ENCODE results near the gene NGLY1. TPM values are rescaled to one million over a fixed set of nuclear protein-coding genes. Genes with fewer than 3 reads are reported as not detected.

The NGLY1 gene
- total RNA-seq, 2 experiments from 2014 or later = 46.0 to 46.2 TPM

GRCh38 chr3:25749031-25749581, 34.1 kb downstream of the NGLY1 start:
- CTCF ChIA-PET = no interaction called here
- Histone ChIP-seq H3K4me1 (ENCODE audit: insufficient read depth, low read length) (no peaks in the 10 kb centered on the region), H3K4me3 (ENCODE audit: low read length) (no peak overlapping the region), H3K27me3 (ENCODE audit: control insufficient read depth in 1 of 2, insufficient read depth in 2 of 2, low read length in 2 of 2) (no peaks in the 10 kb centered on the region), H3K27ac (ENCODE audit: low read depth in 1 of 2, low read length in 2 of 2) (no peak overlapping the region), H3K36me3 (ENCODE audit: insufficient read depth, low read length) (peaks cover 65% of the 10 kb centered on the region), H3K9me3 (ENCODE audit: control insufficient read depth in 1 of 2, insufficient read depth in 1 of 2, low read length in 2 of 2) (no peaks in the 10 kb centered on the region)
- intact Hi-C loops (cut with DNase I, micrococcal nuclease) = no loop called here
- ATAC-seq (ENCODE audit: poor library complexity) (no peak), DNase-seq (no peak)
- Mint-ChIP-seq H3K27me3 (no peaks in the 10 kb centered on the region), H3K36me3 (ENCODE audit: low read depth) (peaks cover 90% of the 10 kb centered on the region), H3K4me1 (ENCODE audit: low read depth) (peaks cover 20% of the 10 kb centered on the region), H3K27ac (no peak overlapping the region), H3K9me3 (no peaks in the 10 kb centered on the region), H3K4me3 (no peak overlapping the region)
- no peak for TF ChIP-seq CTCF (IDR thresholded peaks at IDR 0.05)
- POLR2A ChIA-PET = no interaction called here

GRCh38 chr3:25748189-25748588, 35.1 kb downstream of the NGLY1 start:
- intact Hi-C loops (cut with DNase I, micrococcal nuclease) = no loop called here
- Mint-ChIP-seq H3K27ac (no peak overlapping the region), H3K36me3 (ENCODE audit: low read depth) (peaks cover 94% of the 10 kb centered on the region), H3K27me3 (no peaks in the 10 kb centered on the region), H3K9me3 (no peaks in the 10 kb centered on the region), H3K4me3 (no peak overlapping the region), H3K4me1 (ENCODE audit: low read depth) (peaks cover 26% of the 10 kb centered on the region)
- no peak for TF ChIP-seq CTCF (IDR thresholded peaks at IDR 0.05)
- ATAC-seq (ENCODE audit: poor library complexity) (no peak), DNase-seq (no peak)
- Histone ChIP-seq H3K4me1 (ENCODE audit: insufficient read depth, low read length) (no peaks in the 10 kb centered on the region), H3K36me3 (ENCODE audit: insufficient read depth, low read length) (peaks cover 67% of the 10 kb centered on the region), H3K9me3 (ENCODE audit: control insufficient read depth in 1 of 2, insufficient read depth in 1 of 2, low read length in 2 of 2) (no peaks in the 10 kb centered on the region), H3K27ac (ENCODE audit: low read depth in 1 of 2, low read length in 2 of 2) (no peak overlapping the region), H3K27me3 (ENCODE audit: control insufficient read depth in 1 of 2, insufficient read depth in 2 of 2, low read length in 2 of 2) (no peaks in the 10 kb centered on the region), H3K4me3 (ENCODE audit: low read length) (no peak overlapping the region)
- POLR2A ChIA-PET = no interaction called here
- CTCF ChIA-PET = no interaction called here

- no peak overlapping the region for H3K27ac ChIP-seq (ENCODE audit: low read depth in 1 of 2, low read length in 2 of 2)
- H3K4me3 Mint-ChIP-seq = no peak overlapping the region
Measured at GRCh38 chr3:25747033-25747432, 36.2 kb downstream of the NGLY1 start.

More at GRCh38 chr3:25747033-25747432, 36.2 kb downstream of the NGLY1 start:
- no peak for ATAC-seq (ENCODE audit: poor library complexity)
- no peaks in the 10 kb centered on the region for H3K4me1 ChIP-seq (ENCODE audit: insufficient read depth, low read length)
- H3K4me1 Mint-ChIP-seq (ENCODE audit: low read depth) = peaks cover 33% of the 10 kb centered on the region
- no peaks in the 10 kb centered on the region for H3K27me3 ChIP-seq (ENCODE audit: control insufficient read depth in 1 of 2, insufficient read depth in 2 of 2, low read length in 2 of 2)
- POLR2A ChIA-PET = no interaction called here
- no peak overlapping the region for H3K4me3 ChIP-seq (ENCODE audit: low read length)
- CTCF ChIA-PET = no interaction called here
- H3K27me3 Mint-ChIP-seq = no peaks in the 10 kb centered on the region
- intact Hi-C loops (cut with DNase I, micrococcal nuclease) = no loop called here
- H3K36me3 ChIP-seq (ENCODE audit: insufficient read depth, low read length) = peaks cover 76% of the 10 kb centered on the region
- H3K9me3 Mint-ChIP-seq = no peaks in the 10 kb centered on the region
- no peak overlapping the region for H3K27ac Mint-ChIP-seq
- H3K36me3 Mint-ChIP-seq (ENCODE audit: low read depth) = peaks cover 100% of the 10 kb centered on the region
- H3K9me3 ChIP-seq (ENCODE audit: control insufficient read depth in 1 of 2, insufficient read depth in 1 of 2, low read length in 2 of 2) = no peaks in the 10 kb centered on the region
- TF ChIP-seq CTCF (IDR thresholded peaks at IDR 0.05) = no peak
- no peak for DNase-seq

Data from CD4-positive, alpha-beta T cell (primary cell).